ENCODE data around the gene DOCK8. TPM values are rescaled to one million over a fixed set of nuclear protein-coding genes. Genes with fewer than 3 reads are reported as not detected.

Gene DOCK8
- total RNA-seq, 6 experiments from 2014 or later, result 0.05 to 0.34 (median 0.20) TPM

- DNase-seq, result peak; percentile 39
- no peaks in the 10 kb centered on the region for H3K4me1 Mint-ChIP-seq (ENCODE audit: low read depth)
- no peaks in the 10 kb centered on the region for H3K9me3 Mint-ChIP-seq
- no peaks in the 10 kb centered on the region for H3K36me3 Mint-ChIP-seq (ENCODE audit: low read depth)
- peak; percentile 89 for TF ChIP-seq CTCF (IDR thresholded peaks at IDR 0.05)
- no peak overlapping the region for H3K27ac Mint-ChIP-seq
- no peak overlapping the region for H3K4me3 Mint-ChIP-seq
- H3K27me3 Mint-ChIP-seq (ENCODE audit: insufficient read depth), result peaks cover 3% of the 10 kb centered on the region
Observed at GRCh38 chr9:385818-386398, 171.2 kb downstream of the DOCK8 start.

GRCh38 chr9:389159-389558, 174.5 kb downstream of the DOCK8 start:
- TF ChIP-seq CTCF (IDR thresholded peaks at IDR 0.05), result no peak
- no peak overlapping the region for H3K4me3 Mint-ChIP-seq

GRCh38 chr9:389758-390157, 175.1 kb downstream of the DOCK8 start:
- H3K9me3 Mint-ChIP-seq, result no peaks in the 10 kb centered on the region

More at GRCh38 chr9:389159-389558, 174.5 kb downstream of the DOCK8 start:
- Mint-ChIP-seq H3K36me3 (ENCODE audit: low read depth) (no peaks in the 10 kb centered on the region), H3K27me3 (ENCODE audit: insufficient read depth) (peaks cover 3% of the 10 kb centered on the region), H3K4me1 (ENCODE audit: low read depth) (no peaks in the 10 kb centered on the region), H3K27ac (no peak overlapping the region), H3K9me3 (no peaks in the 10 kb centered on the region)
- no peak for DNase-seq

GRCh38 chr9:392077-392804, 177.6 kb downstream of the DOCK8 start:
- TF ChIP-seq CTCF (IDR thresholded peaks at IDR 0.05), result no peak
- Mint-ChIP-seq H3K27me3 (ENCODE audit: insufficient read depth) (peaks cover 3% of the 10 kb centered on the region), H3K27ac (no peak overlapping the region)

More at GRCh38 chr9:389758-390157, 175.1 kb downstream of the DOCK8 start:
- no peak for DNase-seq
- Mint-ChIP-seq H3K4me3 (no peak overlapping the region), H3K4me1 (ENCODE audit: low read depth) (no peaks in the 10 kb centered on the region), H3K27me3 (ENCODE audit: insufficient read depth) (peaks cover 3% of the 10 kb centered on the region), H3K36me3 (ENCODE audit: low read depth) (no peaks in the 10 kb centered on the region), H3K27ac (no peak overlapping the region)
- TF ChIP-seq CTCF (IDR thresholded peaks at IDR 0.05), result no peak

GRCh38 chr9:394347-395052, 179.8 kb downstream of the DOCK8 start:
- no peaks in the 10 kb centered on the region for H3K4me1 Mint-ChIP-seq (ENCODE audit: low read depth)
- no peaks in the 10 kb centered on the region for H3K36me3 Mint-ChIP-seq (ENCODE audit: low read depth)
- H3K27me3 Mint-ChIP-seq (ENCODE audit: insufficient read depth), result peaks cover 3% of the 10 kb centered on the region; the same call in 1 of the 2 replicates
- H3K9me3 Mint-ChIP-seq, result no peaks in the 10 kb centered on the region
- H3K4me3 Mint-ChIP-seq, result no peak overlapping the region
- no peak overlapping the region for H3K27ac Mint-ChIP-seq
- no peak for DNase-seq
- no peak for TF ChIP-seq CTCF (IDR thresholded peaks at IDR 0.05)

More at GRCh38 chr9:392077-392804, 177.6 kb downstream of the DOCK8 start:
- Mint-ChIP-seq H3K4me1 (ENCODE audit: low read depth) (no peaks in the 10 kb centered on the region), H3K4me3 (no peak overlapping the region), H3K36me3 (ENCODE audit: low read depth) (no peaks in the 10 kb centered on the region), H3K9me3 (no peaks in the 10 kb centered on the region)
- DNase-seq, result no peak

Data from HFFc6 (cell line).